ENCODE results near the gene DHRSX. TPM values are rescaled to one million over a fixed set of nuclear protein-coding genes. Genes with fewer than 3 reads are reported as not detected.
A peak's percentile ranks its signal among the peaks of the same experiment; 100 is the strongest.

The DHRSX gene
- total RNA-seq, 3 donors from 2014 or later (not counting 1 experiment from before 2014, with no cell fraction given), result 21.5 to 26.1 (median 22.9) TPM

GRCh38 chrX:2502668-2503519 lies 2.1 kb upstream of the DHRSX start:
- ATAC-seq, result no peak
- H3K36me3 ChIP-seq (ENCODE audit: control insufficient read depth, insufficient read depth, low read length), result no peaks in the 10 kb centered on the region
- Mint-ChIP-seq H3K27me3 (ENCODE audit: low read depth in 2 of 2) (no peaks in the 10 kb centered on the region), H3K36me3 (no peaks in the 10 kb centered on the region), H3K4me1 (peaks cover 11 to 29% of the 10 kb centered on the region in 2 donors), H3K9me3 (no peaks in the 10 kb centered on the region), H3K4me3 (peak overlapping the region; percentile 74), H3K27ac (peak overlapping the region; percentile 76 to 92)
- intact Hi-C loops (cut with micrococcal nuclease), result loop anchor here (5.0 kb wide), 1 partner anchor 846 kb away; no protein-coding TSS in a partner anchor
- DNase-seq, result peak in 1 of 2 donors; percentile 32
- no peak overlapping the region for H3K27ac ChIP-seq (ENCODE audit: low read length)
- H3K4me1 ChIP-seq (ENCODE audit: control insufficient read depth, insufficient read depth, low read length), result peaks cover 30% of the 10 kb centered on the region
- no peak for TF ChIP-seq CTCF (IDR thresholded peaks at IDR 0.05)
- H3K4me3 ChIP-seq (ENCODE audit: low read length), result no peak overlapping the region
- 90% methylated on average over 19 of the region's 19 CpGs for WGBS (ENCODE audit: insufficient coverage)
- H3K9me3 ChIP-seq (ENCODE audit: control insufficient read depth, insufficient read depth, low read length), result no peaks in the 10 kb centered on the region
- no peaks in the 10 kb centered on the region for H3K27me3 ChIP-seq (ENCODE audit: control insufficient read depth, insufficient read depth, low read length)

- no peak for ATAC-seq
- no peak overlapping the region for H3K27ac ChIP-seq (ENCODE audit: low read length)
- H3K27me3 ChIP-seq (ENCODE audit: control insufficient read depth, insufficient read depth, low read length), result no peaks in the 10 kb centered on the region
- no peaks in the 10 kb centered on the region for H3K9me3 ChIP-seq (ENCODE audit: control insufficient read depth, insufficient read depth, low read length)
- Mint-ChIP-seq H3K36me3 (no peaks in the 10 kb centered on the region), H3K4me3 (peak overlapping the region; percentile 84), H3K4me1 (peaks cover 16 to 33% of the 10 kb centered on the region in 2 donors), H3K27me3 (ENCODE audit: low read depth in 2 of 2) (no peaks in the 10 kb centered on the region), H3K9me3 (no peaks in the 10 kb centered on the region), H3K27ac (peak overlapping the region; percentile 69 to 92)
- H3K4me3 ChIP-seq (ENCODE audit: low read length), result no peak overlapping the region
- H3K36me3 ChIP-seq (ENCODE audit: control insufficient read depth, insufficient read depth, low read length), result no peaks in the 10 kb centered on the region
- intact Hi-C loops (cut with micrococcal nuclease), result loop anchor here (5.0 kb wide), 1 partner anchor 845 kb away; no protein-coding TSS in a partner anchor
- H3K4me1 ChIP-seq (ENCODE audit: control insufficient read depth, insufficient read depth, low read length), result peaks cover 30% of the 10 kb centered on the region
- WGBS (ENCODE audit: insufficient coverage), result 58% methylated on average over 5 of the region's 5 CpGs
- no peak for TF ChIP-seq CTCF (IDR thresholded peaks at IDR 0.05)
- no peak for DNase-seq
Observed at GRCh38 chrX:2502120-2502667, 1.4 kb upstream of the DHRSX start.

- 93% methylated on average over 5 of the region's 5 CpGs for WGBS (ENCODE audit: insufficient coverage)
- no peaks in the 10 kb centered on the region for H3K36me3 Mint-ChIP-seq
- intact Hi-C loops (cut with micrococcal nuclease), result loop anchor here (5.0 kb wide), 1 partner anchor 844 kb away; no protein-coding TSS in a partner anchor
Observed at GRCh38 chrX:2501559-2502102, 855 bp upstream of the DHRSX start.

More at GRCh38 chrX:2501559-2502102, 855 bp upstream of the DHRSX start:
- no peaks in the 10 kb centered on the region for H3K27me3 Mint-ChIP-seq (ENCODE audit: low read depth in 2 of 2)
- H3K27ac ChIP-seq (ENCODE audit: low read length), result no peak overlapping the region
- peaks cover 30% of the 10 kb centered on the region for H3K4me1 ChIP-seq (ENCODE audit: control insufficient read depth, insufficient read depth, low read length)
- ATAC-seq (no peak), DNase-seq (peak in 1 of 2 donors; percentile 22)
- TF ChIP-seq CTCF (IDR thresholded peaks at IDR 0.05), result no peak
- no peak overlapping the region for H3K4me3 ChIP-seq (ENCODE audit: low read length)
- no peaks in the 10 kb centered on the region for H3K27me3 ChIP-seq (ENCODE audit: control insufficient read depth, insufficient read depth, low read length)
- H3K36me3 ChIP-seq (ENCODE audit: control insufficient read depth, insufficient read depth, low read length), result no peaks in the 10 kb centered on the region
- H3K27ac Mint-ChIP-seq, result peak overlapping the region; percentile 69 to 92
- H3K4me1 Mint-ChIP-seq, result peaks cover 16 to 33% of the 10 kb centered on the region in 2 donors
- H3K9me3 ChIP-seq (ENCODE audit: control insufficient read depth, insufficient read depth, low read length), result no peaks in the 10 kb centered on the region
- H3K9me3 Mint-ChIP-seq, result no peaks in the 10 kb centered on the region
- peak overlapping the region; percentile 84 for H3K4me3 Mint-ChIP-seq
